Ectodermal cell (in vitro differentiated cells): ENCODE data around the gene SLIT3.

Source experiments
- H3K27ac ChIP-seq: 2 replicates; pipeline ENCODE4 v1.7.0; 2013; ENCODE audit warnings: mild to moderate bottlenecking, low read depth, low read length; ENCODE audit not compliant: insufficient read depth, poor library complexity, severe bottlenecking
- H3K27me3 ChIP-seq: 2 replicates; pipeline ENCODE4 v1.7.0; 2013; ENCODE audit warnings: mild to moderate bottlenecking, low read length; ENCODE audit not compliant: insufficient read depth, control insufficient read depth, poor library complexity, severe bottlenecking
- H3K36me3 ChIP-seq: one replicate; pipeline ENCODE4 v1.7.0; 2013; ENCODE audit warnings: low read length; ENCODE audit not compliant: control insufficient read depth, insufficient read depth
- H3K4me1 ChIP-seq: one replicate; pipeline ENCODE4 v1.7.0; 2013; ENCODE audit warnings: low read length; ENCODE audit not compliant: control insufficient read depth, insufficient read depth
- H3K4me3 ChIP-seq: 2 replicates; pipeline ENCODE4 v1.7.0; 2013; ENCODE audit warnings: low read depth, low read length, control low read depth; ENCODE audit not compliant: insufficient read depth
- H3K9me3 ChIP-seq: 2 replicates; pipeline ENCODE4 v1.7.0; 2013; ENCODE audit warnings: mild to moderate bottlenecking, low read length, moderate library complexity; ENCODE audit not compliant: control insufficient read depth
- WGBS, 2 experiments: methylation state at CpG; one replicate each; pipeline ENCODE4 v1.1.7; 2013; ENCODE audit warnings: missing lambda C conversion rate in 2 of 2; 5-methylcytosine and 5-hydroxymethylcytosine counted together

The SLIT3 gene

GRCh38 chr5:168921147-168921866 is 379.6 kb downstream of the SLIT3 start:
- Histone ChIP-seq H3K4me3 (no peak overlapping the region), H3K9me3 (no peaks in the 10 kb centered on the region), H3K27ac (no peak overlapping the region), H3K4me1 (no peaks in the 10 kb centered on the region), H3K27me3 (peaks cover 7% of the 10 kb centered on the region), H3K36me3 (no peaks in the 10 kb centered on the region)
- 89 to 93% methylated on average over 3 to 7 of the region's 7 CpGs for WGBS, 2 experiments

- peaks cover 7% of the 10 kb centered on the region for H3K27me3 ChIP-seq
- no peaks in the 10 kb centered on the region for H3K9me3 ChIP-seq
- no peak overlapping the region for H3K4me3 ChIP-seq
- no peaks in the 10 kb centered on the region for H3K4me1 ChIP-seq
- no peaks in the 10 kb centered on the region for H3K36me3 ChIP-seq
- WGBS, 2 experiments = 69 to 72% methylated on average over 14 of the region's 14 CpGs
- no peak overlapping the region for H3K27ac ChIP-seq
These were observed 380.7 kb downstream of the SLIT3 start for GRCh38 chr5:168920019-168920810.

GRCh38 chr5:168917947-168918600 is 382.9 kb downstream of the SLIT3 start:
- H3K4me1 ChIP-seq = no peaks in the 10 kb centered on the region
- no peak overlapping the region for H3K4me3 ChIP-seq
- 84 to 90% methylated on average over 4 of the region's 4 CpGs for WGBS, 2 experiments

GRCh38 chr5:168916852-168917251 is 384.1 kb downstream of the SLIT3 start:
- no peak overlapping the region for H3K4me3 ChIP-seq
- 87 to 90% methylated on average over 5 of the region's 6 CpGs for WGBS, 2 experiments
- no peak overlapping the region for H3K27ac ChIP-seq
- peaks cover 7% of the 10 kb centered on the region for H3K27me3 ChIP-seq
- H3K9me3 ChIP-seq = no peaks in the 10 kb centered on the region
- no peaks in the 10 kb centered on the region for H3K36me3 ChIP-seq
- no peaks in the 10 kb centered on the region for H3K4me1 ChIP-seq

More at GRCh38 chr5:168917947-168918600, 382.9 kb downstream of the SLIT3 start:
- no peaks in the 10 kb centered on the region for H3K36me3 ChIP-seq
- no peaks in the 10 kb centered on the region for H3K9me3 ChIP-seq
- H3K27me3 ChIP-seq = peaks cover 7% of the 10 kb centered on the region
- H3K27ac ChIP-seq = no peak overlapping the region

GRCh38 chr5:168916266-168916665 is 384.7 kb downstream of the SLIT3 start:
- Histone ChIP-seq H3K36me3 (no peaks in the 10 kb centered on the region), H3K9me3 (no peaks in the 10 kb centered on the region), H3K27ac (no peak overlapping the region), H3K4me1 (no peaks in the 10 kb centered on the region), H3K27me3 (peaks cover 7% of the 10 kb centered on the region), H3K4me3 (no peak overlapping the region)
- WGBS, 2 experiments = 40 to 48% methylated on average over 5 of the region's 5 CpGs

GRCh38 chr5:168914491-168914890 is 386.4 kb downstream of the SLIT3 start:
- Histone ChIP-seq H3K36me3 (no peaks in the 10 kb centered on the region), H3K9me3 (no peaks in the 10 kb centered on the region), H3K27ac (no peak overlapping the region), H3K27me3 (peaks cover 3% of the 10 kb centered on the region), H3K4me3 (no peak overlapping the region), H3K4me1 (no peaks in the 10 kb centered on the region)
- WGBS, 2 experiments = 83 to 95% methylated on average over 5 of the region's 5 CpGs

GRCh38 chr5:168910874-168911273 is 390.1 kb downstream of the SLIT3 start:
- Histone ChIP-seq H3K27me3 (no peaks in the 10 kb centered on the region), H3K4me1 (no peaks in the 10 kb centered on the region), H3K36me3 (no peaks in the 10 kb centered on the region), H3K27ac (no peak overlapping the region), H3K9me3 (no peaks in the 10 kb centered on the region), H3K4me3 (no peak overlapping the region)
- WGBS, 2 experiments = 87 to 96% methylated on average over 4 to 5 of the region's 6 CpGs

- Histone ChIP-seq H3K9me3 (no peaks in the 10 kb centered on the region), H3K36me3 (no peaks in the 10 kb centered on the region), H3K27me3 (no peaks in the 10 kb centered on the region), H3K4me3 (no peak overlapping the region), H3K4me1 (no peaks in the 10 kb centered on the region), H3K27ac (no peak overlapping the region)
- 80% methylated on average over 9 of the region's 9 CpGs for WGBS, 2 experiments
These were observed 392.7 kb downstream of the SLIT3 start for GRCh38 chr5:168908207-168908606.

- 89 to 95% methylated on average over 2 of the region's 2 CpGs for WGBS, 2 experiments
- Histone ChIP-seq H3K4me3 (no peak overlapping the region), H3K9me3 (no peaks in the 10 kb centered on the region), H3K27me3 (no peaks in the 10 kb centered on the region), H3K27ac (no peak overlapping the region), H3K36me3 (no peaks in the 10 kb centered on the region), H3K4me1 (no peaks in the 10 kb centered on the region)
These were observed 397.9 kb downstream of the SLIT3 start for GRCh38 chr5:168903061-168903460.

GRCh38 chr5:168899673-168900072 is 401.3 kb downstream of the SLIT3 start:
- H3K27me3 ChIP-seq = no peaks in the 10 kb centered on the region
- no peaks in the 10 kb centered on the region for H3K9me3 ChIP-seq
- no peaks in the 10 kb centered on the region for H3K36me3 ChIP-seq
- no peak overlapping the region for H3K4me3 ChIP-seq
- WGBS, 2 experiments = 88 to 94% methylated on average over 3 of the region's 3 CpGs
- no peak overlapping the region for H3K27ac ChIP-seq
- no peaks in the 10 kb centered on the region for H3K4me1 ChIP-seq
